Vagina (tissue), 2 donors: ENCODE data around the gene CNGA3. TPM values are rescaled to one million over a fixed set of nuclear protein-coding genes. Genes with fewer than 3 reads are reported as not detected.
"Not testable (repeated sequence)": the region's sequence is repeated elsewhere in the genome, so short reads cannot be mapped to it uniquely, and the experiment has no call there.

Experiments
- DNase-seq, 2 donors: peaks; one replicate each; pipeline ENCODE4 v3.0.0-alpha.2; 2017; ENCODE audit errors: extremely low spot score in 2 of 2
- H3K27ac ChIP-seq: fragments of 200-600 bp; sonication (generic); one replicate; pipeline ENCODE4 v1.5.1; 2019
- H3K27me3 ChIP-seq: fragments of 200-600 bp; sonication (generic); one replicate; pipeline ENCODE4 v1.5.1; 2019
- H3K36me3 ChIP-seq, 2 donors: fragments of 200-600 bp; sonication (generic); one replicate each; pipeline ENCODE4 v1.5.1; 2017 to 2019
- H3K4me1 ChIP-seq: fragments of 200-600 bp; sonication (generic); one replicate; pipeline ENCODE4 v1.5.1; 2019
- H3K4me3 ChIP-seq, 2 donors: fragments of 200-600 bp; sonication (generic); 1 replicate in 1 of 2; 2 replicates in 1 of 2; pipeline ENCODE4 v1.5.1; 2016 to 2019
- H3K9me3 ChIP-seq: fragments of 200-600 bp; sonication (generic); one replicate; pipeline ENCODE4 v1.5.1; 2019
- CTCF ChIP-seq, 3 experiments: fragments of 450-650 bp in 2 of 3; fragments of 200-600 bp in 1 of 3; sonication (generic) in 1 of 3; IDR thresholded peaks; one replicate each; pipeline ENCODE4 v1.5.1; 2017 to 2019; ENCODE audit warnings: antibody characterized with exemption in 3 of 3, mild to moderate bottlenecking in 2 of 3, moderate library complexity in 2 of 3
- POLR2A ChIP-seq, 2 donors: fragments of 450-650 bp; IDR thresholded peaks; one replicate each; pipeline ENCODE4 v1.6.1; 2017; ENCODE audit warnings: antibody characterized with exemption in 2 of 2, mild to moderate bottlenecking in 2 of 2, moderate library complexity in 2 of 2
- POLR2AphosphoS5 ChIP-seq, 2 donors: sonication (generic); formaldehyde crosslinking; IDR thresholded peaks; one replicate each; pipeline ENCODE4 v1.9.0; 2017; ENCODE audit warnings: antibody characterized with exemption in 2 of 2, mild to moderate bottlenecking in 2 of 2, low read depth in 1 of 2; ENCODE audit not compliant: insufficient read depth in 1 of 2
- intact Hi-C: fragments of 100-400 bp; cut with DNase I; formaldehyde crosslinking; loops from one replicate; pipeline ENCODE4 v1.15.1; 2023
- total RNA-seq: library from RNA; depleted of rRNA; stranded (reverse); fragments of >200 nt; gene quantifications from one replicate; pipeline ENCODE4 v1.2.3, GENCODE V29; 2016

The CNGA3 gene
- total RNA-seq, 1 donor from 2014 or later, result not detected

- Histone ChIP-seq H3K4me3 (no peak overlapping the region), H3K9me3 (peaks cover 3% of the 10 kb centered on the region), H3K27ac (no peak overlapping the region), H3K36me3 (no peaks in the 10 kb centered on the region), H3K4me1 (no peaks in the 10 kb centered on the region), H3K27me3 (no peaks in the 10 kb centered on the region)
- intact Hi-C loops, result no loop called here
- no peak for TF ChIP-seq POLR2AphosphoS5 (IDR thresholded peaks at IDR 0.05; ENCODE audit: insufficient read depth in 1 of 2, low read depth in 1 of 2)
- no peak for DNase-seq
Measured at GRCh38 chr2:98432145-98432544, 85.9 kb downstream of the CNGA3 start.

- Histone ChIP-seq H3K27ac (no peak overlapping the region), H3K9me3 (peaks cover 3% of the 10 kb centered on the region), H3K27me3 (no peaks in the 10 kb centered on the region), H3K4me3 (no peak overlapping the region), H3K36me3 (no peaks in the 10 kb centered on the region), H3K4me1 (no peaks in the 10 kb centered on the region)
- DNase-seq, result peak in 1 of 2 donors; percentile 27
- TF ChIP-seq CTCF (IDR thresholded peaks at IDR 0.05) (no peak), POLR2AphosphoS5 (IDR thresholded peaks at IDR 0.05; ENCODE audit: insufficient read depth in 1 of 2, low read depth in 1 of 2) (no peak), POLR2A (IDR thresholded peaks at IDR 0.05) (no peak)
- intact Hi-C loops, result no loop called here
Measured at GRCh38 chr2:98433363-98433964, 87.2 kb downstream of the CNGA3 start.

GRCh38 chr2:98434492-98434891 lies 88.2 kb downstream of the CNGA3 start:
- Histone ChIP-seq H3K4me1 (no peaks in the 10 kb centered on the region), H3K27me3 (no peaks in the 10 kb centered on the region), H3K4me3 (no peak overlapping the region), H3K27ac (no peak overlapping the region), H3K9me3 (peaks cover 3% of the 10 kb centered on the region), H3K36me3 (no peaks in the 10 kb centered on the region)
- peak in 1 of 2 donors; percentile 5 for DNase-seq
- intact Hi-C loops, result no loop called here
- TF ChIP-seq POLR2AphosphoS5 (IDR thresholded peaks at IDR 0.05; ENCODE audit: insufficient read depth in 1 of 2, low read depth in 1 of 2) (no peak), POLR2A (IDR thresholded peaks at IDR 0.05) (no peak), CTCF (IDR thresholded peaks at IDR 0.05) (no peak)

GRCh38 chr2:98435670-98436069 lies 89.4 kb downstream of the CNGA3 start:
- intact Hi-C loops, H3K36me3 ChIP-seq, H3K9me3 ChIP-seq, H3K27me3 ChIP-seq, H3K4me1 ChIP-seq, H3K4me3 ChIP-seq, H3K27ac ChIP-seq: not testable (repeated sequence)
- DNase-seq, result peak in 1 of 2 donors; percentile 10

GRCh38 chr2:98436734-98437133 lies 90.5 kb downstream of the CNGA3 start:
- Histone ChIP-seq H3K36me3 (no peaks in the 10 kb centered on the region), H3K27me3 (no peaks in the 10 kb centered on the region), H3K9me3 (peaks cover 3% of the 10 kb centered on the region), H3K4me1 (no peaks in the 10 kb centered on the region), H3K4me3 (no peak overlapping the region), H3K27ac (no peak overlapping the region)
- no peak for TF ChIP-seq POLR2A (IDR thresholded peaks at IDR 0.05)
- no peak for TF ChIP-seq CTCF (IDR thresholded peaks at IDR 0.05)
- TF ChIP-seq POLR2AphosphoS5 (IDR thresholded peaks at IDR 0.05; ENCODE audit: insufficient read depth in 1 of 2, low read depth in 1 of 2), result no peak
- peak in 1 of 2 donors; percentile 29 for DNase-seq
- intact Hi-C loops, result no loop called here

GRCh38 chr2:98438190-98439133 lies 92.2 kb downstream of the CNGA3 start:
- Histone ChIP-seq H3K36me3 (no peaks in the 10 kb centered on the region), H3K27ac (no peak overlapping the region), H3K9me3 (peaks cover 3% of the 10 kb centered on the region), H3K4me3 (no peak overlapping the region), H3K4me1 (no peaks in the 10 kb centered on the region), H3K27me3 (no peaks in the 10 kb centered on the region)
- DNase-seq, result peak in 1 of 2 donors; percentile 8
- TF ChIP-seq POLR2AphosphoS5 (IDR thresholded peaks at IDR 0.05; ENCODE audit: insufficient read depth in 1 of 2, low read depth in 1 of 2) (no peak), CTCF (IDR thresholded peaks at IDR 0.05) (no peak), POLR2A (IDR thresholded peaks at IDR 0.05) (no peak)
- intact Hi-C loops, result no loop called here
